Activated CD8-positive, alpha-beta memory T cell treated with anti-CD3 and anti-CD28 coated beads, Interleukin-2, amount 50 U/mL, for 1 hour (primary cell): ENCODE measurements around the gene BICC1.

Experiments
- DNase-seq: peaks from one replicate; pipeline ENCODE4 v3.0.0-alpha.2; 2020; ENCODE audit errors: extremely low read depth

BICC1 gene

DNA sequence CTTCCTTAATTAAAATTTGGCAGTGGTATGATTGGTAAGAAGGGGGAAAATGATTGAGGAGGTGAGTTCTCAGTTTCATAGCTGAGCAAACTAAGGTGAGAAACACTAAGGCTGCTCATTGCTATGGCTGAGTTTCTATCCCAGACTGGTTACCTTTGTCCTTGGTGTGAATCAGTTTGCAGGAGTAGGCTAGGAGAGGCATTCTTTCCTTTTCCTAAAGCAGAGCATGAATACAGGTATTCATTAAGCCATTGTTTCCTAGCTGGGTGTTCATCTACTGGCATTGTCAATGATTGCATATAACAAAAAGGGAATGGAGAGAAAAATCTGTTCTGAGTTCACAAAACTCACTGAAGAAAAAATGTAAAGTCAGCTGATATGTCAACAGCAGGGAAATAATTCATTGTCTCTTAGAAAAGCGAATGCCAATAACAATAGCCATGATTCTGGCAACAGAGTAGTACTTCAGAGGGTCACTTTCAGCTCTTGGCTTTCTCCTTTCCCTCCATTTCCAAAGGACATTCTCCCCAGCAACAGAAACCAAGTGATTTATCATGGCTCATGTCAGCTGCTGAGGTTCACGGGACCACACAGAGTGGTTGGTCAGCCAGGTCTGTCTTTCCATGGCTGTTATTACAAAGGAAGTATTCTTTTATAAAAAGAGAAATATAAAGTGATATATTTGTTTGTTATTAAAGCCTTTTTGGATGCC lies 234.0 kb downstream of the BICC1 start:
- DNase-seq, result no peak

DNA sequence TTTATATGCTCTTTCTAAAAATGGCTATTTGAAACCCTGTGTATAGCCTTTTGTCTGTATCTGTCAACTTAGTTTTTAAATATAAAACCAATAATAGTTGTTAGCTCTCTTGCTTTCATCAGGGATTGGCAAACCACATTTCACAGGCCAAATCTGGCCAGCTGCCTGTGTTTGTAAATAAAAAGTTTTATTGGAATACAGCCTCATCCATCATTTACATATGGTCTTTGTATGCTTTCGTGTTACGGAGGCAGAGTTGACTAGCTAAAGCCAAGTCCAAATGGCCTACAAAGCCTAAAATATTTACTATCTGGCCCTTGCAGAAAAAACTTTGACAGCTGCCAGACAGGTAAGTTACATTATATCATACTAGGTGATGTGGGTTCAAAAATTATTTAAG lies 235.0 kb downstream of the BICC1 start:
- DNase-seq, result no peak

DNA sequence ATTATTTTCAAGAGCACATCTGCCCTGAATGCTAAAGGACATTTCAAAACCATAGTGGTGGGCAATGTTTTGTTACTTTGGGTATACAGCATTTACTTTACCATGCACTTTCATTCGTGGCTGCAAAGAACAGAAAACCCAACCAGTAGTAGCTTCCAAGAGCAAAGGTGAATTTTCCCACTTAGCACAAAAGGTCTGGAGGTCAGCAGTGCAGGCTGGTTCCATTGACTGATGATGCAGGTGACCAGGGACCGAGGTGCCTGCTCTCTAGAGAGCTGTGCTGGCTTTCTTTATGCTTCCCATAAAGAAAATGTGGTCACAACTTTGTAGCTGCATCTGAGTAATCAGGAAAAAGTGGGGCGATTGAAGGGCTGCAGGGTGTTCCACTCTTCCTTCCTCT lies 240.0 kb downstream of the BICC1 start:
- no peak for DNase-seq

DNA sequence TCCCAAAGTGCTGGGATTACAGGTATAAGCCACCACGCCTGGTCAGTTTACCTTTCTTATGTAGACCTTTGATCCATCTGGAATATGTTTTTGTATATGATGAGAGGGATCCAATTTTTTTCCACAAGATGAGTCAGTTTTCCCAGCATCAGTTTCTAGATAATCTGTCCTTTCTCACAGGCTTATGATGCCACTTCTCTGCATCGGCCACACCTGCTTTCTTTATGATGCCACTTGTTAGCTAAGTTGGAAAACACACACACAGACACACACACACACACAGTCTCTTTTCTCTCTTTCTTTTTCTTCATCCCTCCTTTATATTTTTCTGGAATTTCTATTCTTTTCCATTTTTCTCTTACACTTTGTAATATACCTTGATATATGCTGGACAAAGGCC lies 240.8 kb downstream of the BICC1 start:
- DNase-seq, result no peak

DNA sequence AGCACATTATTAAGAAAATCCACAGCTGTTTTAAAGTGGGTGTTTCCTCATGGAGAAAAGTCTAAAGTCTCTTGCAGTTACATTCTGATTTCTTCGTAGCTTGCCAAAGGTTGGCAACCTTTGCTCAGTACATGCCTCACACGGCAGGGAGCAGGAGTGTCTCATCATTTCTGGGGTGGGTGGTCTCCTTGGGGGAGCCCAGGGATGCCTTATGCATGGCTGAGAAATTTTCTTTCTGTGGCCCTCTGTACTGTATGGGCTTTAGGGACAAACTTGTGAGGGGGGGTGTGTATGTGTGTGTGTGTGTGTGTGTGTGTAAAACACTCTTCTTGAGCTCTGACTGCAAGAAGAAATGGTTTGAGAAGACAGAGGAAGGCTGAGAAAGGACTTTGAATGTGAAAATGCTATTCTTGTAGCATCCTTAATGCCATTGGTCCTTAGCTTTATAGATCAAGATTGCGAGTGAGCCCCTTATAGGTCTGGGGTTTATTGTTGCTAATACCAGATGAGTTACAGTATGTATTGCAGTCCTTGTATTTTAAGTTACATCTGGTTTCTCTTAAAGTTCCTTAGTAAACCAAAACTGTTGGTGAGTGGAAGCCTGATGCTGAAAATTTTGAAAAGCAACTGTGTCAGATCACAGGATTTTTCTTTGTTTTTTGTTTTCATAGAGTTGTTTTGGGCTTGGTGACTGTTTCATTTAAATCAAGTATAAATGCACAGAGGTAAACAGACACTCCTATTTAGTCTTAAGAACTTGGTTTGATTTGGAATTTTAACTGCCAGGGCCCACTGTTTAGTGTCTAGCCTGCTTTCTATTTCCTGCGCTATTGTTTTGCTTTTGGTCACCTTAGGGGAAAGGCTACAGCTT lies 242.0 kb downstream of the BICC1 start:
- no peak for DNase-seq

DNA sequence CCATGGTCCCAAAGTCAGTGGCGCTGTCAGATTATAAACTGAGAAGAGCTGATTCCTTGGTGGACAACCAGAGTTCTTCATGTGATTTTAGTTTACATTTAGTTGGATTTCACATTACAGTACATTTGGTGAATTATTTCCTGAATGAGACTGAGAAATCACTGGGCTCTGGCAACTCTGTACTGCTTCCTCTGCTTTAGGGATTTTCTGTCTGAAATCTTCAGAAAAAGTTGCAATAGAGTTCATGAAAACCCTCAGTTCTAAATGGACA lies 242.6 kb downstream of the BICC1 start:
- DNase-seq, result no peak

DNA sequence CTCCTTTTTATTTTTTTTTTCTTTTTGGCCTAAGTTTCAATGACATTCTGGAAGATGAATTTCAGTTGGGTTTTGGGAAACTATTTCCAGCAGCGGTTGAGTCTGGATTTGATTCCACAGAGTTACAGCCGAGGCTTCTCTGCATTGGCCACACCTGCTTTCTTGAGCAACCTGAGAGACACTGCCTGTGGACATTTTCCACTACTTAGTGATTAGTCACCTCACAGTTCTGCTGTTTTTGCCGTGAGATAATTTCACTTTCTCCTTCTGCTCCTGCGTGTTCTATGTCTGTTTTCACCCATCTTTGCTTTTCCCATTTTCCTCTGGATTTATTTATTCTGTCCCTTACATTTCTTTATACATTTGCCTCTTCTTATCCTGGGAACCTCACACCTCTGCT lies 243.0 kb downstream of the BICC1 start:
- DNase-seq, result no peak

DNA sequence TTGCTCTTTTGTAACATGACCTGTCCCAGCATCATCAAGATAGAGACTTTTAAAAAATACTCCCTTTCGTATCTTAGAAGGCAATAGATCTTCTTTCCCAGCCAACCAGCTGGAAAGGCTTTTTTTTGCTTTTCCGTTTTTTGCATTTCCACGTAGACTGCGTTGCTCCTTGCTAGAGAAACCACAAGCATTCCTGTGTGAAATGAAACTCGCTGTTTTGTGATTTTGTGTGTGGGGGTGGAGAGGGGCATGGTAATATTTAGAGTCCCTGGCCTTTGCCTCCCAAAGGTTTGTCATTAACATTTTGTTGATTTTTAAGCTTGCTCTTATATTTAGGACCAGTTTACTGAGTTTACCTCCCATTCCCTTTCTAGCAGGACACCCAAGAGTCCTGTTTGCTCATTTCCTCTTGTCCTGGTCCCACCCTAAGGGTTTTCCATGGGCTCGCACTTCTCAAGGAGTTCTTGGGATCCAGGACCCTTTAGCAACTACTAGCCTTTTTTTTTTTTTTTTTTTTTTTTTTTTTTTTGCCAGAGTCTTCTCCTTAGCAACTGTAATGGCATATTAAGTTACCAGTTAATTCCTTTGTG lies 243.6 kb downstream of the BICC1 start:
- DNase-seq, result no peak

DNA sequence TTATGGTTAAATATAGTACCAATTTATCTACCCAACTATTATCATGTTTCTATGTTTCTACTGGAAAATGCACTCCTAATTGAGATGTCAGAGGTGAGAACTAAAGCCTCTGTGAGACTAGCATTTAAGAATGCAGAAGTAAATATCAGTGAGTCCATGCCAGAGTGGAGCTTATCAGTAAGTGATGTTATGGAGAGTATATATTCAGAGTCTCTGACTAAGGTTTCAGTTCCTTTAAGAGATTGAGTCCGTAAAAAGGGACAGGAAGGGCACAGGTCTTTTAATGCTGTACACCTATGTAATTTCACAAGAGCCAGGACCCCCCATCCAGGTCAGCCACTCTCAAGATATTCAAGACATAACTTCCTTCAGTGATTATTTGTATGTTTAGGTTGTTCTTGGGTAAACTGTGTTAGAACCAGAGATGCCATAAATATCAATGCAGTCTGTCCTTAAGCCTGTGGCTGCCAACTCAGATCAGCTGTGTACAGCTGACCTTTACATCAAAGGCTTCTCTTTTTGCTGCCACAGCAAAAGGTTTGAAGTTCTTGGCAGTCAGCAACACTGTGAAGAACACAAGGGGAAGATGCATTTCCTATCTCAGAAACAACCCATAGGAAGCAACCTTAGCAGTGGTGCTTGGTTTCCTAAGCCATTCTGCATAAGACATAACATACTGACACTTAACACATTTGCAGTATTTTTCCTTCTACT lies 244.8 kb downstream of the BICC1 start:
- DNase-seq, result no peak

DNA sequence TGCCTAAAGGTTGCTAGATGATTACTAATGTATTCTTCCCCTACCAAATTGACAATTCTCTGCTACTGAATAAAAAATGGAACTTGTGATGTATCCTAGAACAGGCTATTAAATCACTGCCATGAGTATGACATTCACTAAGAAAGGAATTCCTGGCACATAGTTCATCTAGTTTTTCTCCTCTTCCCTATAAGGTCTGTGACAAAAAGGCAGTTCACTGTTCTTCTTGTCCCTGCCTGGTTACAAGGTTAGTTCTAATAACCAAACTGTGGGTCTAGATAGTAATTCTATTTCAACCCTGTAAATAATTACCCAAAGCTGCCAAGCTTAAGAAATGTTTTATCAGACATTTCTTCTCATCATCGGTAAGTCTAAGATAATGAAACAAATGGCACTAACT lies 245.6 kb downstream of the BICC1 start:
- DNase-seq, result no peak

DNA sequence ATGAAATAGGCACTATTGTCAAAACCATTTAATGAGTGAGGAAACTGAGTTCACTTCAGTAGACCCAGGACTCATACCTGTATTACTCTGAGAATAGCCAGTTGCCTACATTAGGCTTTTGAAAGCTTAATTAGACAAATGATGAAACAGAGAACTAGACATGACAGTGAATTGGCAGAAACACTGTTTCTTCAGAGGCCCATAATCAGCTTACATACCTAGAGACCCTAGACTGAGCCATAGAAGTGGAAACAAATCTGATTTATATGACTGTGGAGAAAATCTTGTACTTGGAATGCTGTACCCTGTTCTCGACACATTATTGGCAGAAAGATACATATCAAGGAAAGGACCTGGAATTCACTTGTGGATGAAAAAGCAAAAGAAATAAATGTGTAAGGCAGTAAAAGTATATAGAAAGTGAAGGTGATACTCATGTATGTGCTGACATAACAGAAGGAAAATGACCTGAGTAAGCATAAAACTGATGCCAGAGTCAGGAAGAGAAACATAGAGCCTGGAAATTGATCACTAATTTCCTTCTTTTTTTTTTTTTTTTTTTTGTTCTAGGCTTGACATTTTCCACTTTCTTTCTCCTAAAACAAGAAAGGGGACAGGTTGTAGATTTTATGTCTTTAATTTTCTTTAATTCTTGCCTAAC lies 251.5 kb downstream of the BICC1 start:
- DNase-seq, result no peak

DNA sequence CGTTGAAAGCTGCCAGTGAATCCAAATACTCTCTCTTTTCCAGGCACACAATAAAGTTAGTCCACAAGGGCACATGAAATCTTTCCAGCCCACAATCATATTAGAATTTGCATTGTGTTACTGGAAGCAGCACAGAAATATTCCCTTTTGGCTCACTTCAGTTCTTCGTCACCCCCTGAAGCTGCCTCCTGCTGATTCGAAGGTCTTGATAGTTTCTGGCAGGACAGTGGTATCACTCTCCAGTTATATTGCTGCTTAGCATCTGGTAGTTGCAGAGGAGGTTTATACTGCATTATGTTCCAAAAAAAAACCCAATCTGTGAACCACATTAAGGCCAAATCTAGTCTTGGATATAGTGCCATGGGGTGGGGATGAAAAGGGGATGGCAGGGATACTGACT lies 253.2 kb downstream of the BICC1 start:
- DNase-seq, result no peak

DNA sequence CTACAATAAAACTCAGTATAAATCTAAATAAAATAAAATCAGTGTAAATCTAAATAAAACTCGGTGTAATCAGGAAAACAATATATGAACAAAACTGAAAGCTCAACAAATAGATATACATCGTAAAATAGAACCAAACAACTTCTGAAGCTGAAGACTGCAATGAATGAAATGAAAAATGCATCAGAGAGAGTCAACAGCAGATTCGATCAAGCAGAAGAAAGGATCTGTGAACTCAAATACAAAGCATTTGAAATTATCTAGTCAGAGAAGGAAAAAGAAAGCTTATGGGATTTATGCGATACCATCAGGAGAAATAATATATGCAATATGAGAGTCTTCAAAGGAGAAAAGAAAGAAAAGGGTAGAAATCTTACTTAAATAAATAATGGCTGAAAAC lies 255.0 kb downstream of the BICC1 start:
- no peak for DNase-seq

DNA sequence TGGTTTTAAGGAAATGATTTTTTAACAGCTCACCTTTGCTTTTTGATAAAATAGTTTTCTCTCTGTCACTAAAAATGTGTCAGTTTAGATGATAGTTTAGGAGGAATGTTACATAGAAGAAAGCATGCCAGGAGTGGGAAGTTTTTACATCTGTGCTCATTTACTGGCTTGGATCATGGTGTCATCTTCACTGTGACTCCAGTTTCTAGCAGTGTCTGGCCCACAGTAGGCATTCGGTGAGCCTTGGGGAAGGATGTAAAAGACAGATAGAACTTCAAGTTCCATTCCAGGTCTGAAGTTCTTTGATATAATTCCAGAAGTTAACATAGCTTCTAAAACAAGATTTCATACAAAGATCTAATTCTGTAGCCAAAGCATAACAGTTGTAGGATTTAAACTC lies 259.2 kb downstream of the BICC1 start:
- DNase-seq, result no peak

DNA sequence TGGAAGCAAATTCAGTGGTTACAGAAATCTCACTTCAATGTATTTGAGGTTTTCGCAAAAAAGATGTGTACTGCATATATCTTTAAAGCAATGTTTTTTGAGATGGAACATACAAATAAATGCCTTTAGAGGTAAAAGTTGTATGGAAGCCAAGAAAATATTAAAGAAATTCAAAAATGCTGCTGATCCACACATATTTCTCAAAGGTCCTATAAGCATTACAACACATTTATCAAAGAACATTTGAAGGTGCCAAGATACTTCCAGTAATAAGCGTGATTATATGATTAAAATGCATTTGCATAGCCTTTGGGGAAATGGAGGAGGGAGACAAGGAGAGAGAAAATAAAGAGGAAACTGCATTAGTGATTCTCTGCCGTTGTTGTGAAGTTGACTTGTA lies 260.1 kb downstream of the BICC1 start:
- no peak for DNase-seq

DNA sequence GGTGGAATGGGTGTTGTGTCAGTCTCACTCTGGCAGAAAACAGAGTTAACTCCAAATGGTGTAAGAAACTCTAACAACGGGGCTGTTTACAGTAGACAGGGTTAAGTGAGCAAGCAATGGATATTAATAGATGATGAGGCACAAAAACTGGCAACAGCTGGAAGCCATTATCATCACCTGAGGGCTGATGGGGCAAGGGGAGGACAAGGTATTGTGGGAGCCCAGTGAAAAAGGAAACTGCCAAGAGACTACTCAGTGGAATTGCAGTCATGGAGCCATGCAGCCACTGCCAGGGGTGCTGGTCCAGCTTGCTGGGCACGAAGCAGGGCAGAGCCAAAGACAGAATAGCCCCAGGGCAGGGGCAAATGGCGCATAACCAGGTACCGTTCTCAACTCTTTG lies 260.7 kb downstream of the BICC1 start:
- DNase-seq, result no peak

DNA sequence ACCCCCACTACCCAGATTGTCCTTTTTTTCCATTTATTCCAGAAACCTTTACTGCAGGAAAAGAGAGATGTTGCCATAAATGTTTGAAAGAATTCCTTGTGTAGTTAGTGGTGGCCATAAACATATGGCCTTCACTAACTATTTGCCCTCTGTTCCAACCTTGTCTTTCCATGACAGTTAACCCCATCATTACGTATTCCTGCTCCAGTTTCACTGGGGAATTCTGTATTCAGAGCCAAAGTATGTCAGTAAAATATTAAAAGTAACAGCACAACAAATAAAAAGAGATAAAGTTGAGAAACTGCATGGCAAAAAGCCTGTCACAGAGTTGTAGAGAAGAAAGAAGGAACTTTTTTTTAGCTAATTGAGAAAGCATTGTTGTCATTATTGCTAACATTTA lies 261.3 kb downstream of the BICC1 start:
- DNase-seq, result no peak

DNA sequence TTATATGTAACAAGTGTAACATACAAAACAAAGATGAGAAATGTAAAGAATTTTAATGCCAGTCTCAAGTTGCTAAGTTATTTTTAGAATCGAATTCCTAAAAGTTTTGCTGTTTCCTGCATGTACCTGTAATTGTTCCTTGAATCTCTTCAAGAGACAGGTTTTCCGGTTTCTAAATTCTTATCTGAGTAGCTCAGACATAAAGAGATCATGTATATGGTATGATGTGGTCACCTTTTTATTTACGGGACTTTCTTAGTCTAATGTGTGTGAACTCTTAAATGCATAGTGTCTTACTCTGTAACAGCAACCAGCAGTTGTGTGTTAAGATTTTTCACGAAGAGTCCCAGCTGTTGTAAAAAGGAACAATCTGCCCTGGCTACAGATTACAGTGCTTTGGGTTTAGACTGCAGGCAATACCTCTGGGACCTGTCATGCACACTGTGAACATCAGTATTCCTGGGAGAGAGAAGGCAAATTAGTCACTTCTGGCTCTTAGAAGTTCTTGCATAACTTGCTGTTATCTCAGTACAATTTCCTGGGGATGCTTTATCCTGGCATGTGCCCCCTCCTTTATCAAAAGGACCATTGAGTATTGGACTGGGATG lies 263.4 kb downstream of the BICC1 start:
- no peak for DNase-seq

DNA sequence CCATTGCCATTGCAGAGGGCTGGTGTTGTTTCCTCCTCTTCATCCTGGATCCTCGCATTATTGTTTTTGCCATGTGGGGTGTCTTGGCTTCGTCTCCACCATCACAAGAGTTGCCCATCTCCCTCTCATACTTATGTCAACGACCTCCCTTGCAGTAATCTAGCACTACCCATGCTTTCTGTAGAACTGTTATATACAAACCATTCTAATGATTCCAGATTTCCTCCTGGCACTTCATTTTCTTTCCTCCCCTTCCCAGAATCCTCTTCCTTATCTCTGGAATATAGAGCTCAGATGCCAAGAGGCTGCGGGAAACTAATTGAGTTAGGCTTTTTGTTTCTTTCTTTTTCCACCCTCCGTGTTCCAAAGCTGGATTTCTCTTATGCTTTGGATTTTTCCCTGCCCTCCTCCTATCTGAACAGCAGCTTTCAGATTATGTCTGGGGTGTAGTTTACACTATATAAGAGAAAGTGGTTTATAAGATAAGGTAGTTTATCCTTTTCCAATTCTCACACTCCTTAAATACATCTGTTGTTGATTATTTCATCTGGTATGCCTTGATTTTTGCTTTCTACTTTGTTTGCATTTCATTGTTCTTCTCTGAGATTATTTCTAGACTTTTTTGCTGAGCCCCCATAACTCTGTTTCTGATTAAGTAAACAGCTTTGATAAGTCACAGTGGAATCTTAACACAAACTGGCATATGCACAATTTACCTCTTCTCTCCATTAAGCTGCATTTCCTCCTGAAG lies 264.1 kb downstream of the BICC1 start:
- DNase-seq, result no peak

DNA sequence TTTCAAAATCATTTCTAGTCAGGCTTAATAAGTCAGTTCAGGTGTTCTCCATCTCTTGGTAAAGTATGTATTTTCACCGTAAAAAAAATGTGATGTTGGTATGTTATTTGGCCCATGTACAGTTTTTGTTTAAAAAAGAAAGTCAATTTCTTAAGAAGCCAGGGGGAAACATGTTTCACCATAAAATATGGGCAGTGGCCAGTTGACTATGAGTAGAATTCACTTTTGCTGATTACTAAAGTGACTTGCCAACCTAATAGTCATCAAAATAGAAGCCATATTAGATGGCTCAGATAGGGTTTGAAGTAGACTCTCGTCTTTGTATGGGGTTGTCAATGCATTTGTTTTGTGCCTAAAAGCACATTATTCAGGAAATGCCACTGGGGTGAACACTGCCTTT lies 266.3 kb downstream of the BICC1 start:
- no peak for DNase-seq

DNA sequence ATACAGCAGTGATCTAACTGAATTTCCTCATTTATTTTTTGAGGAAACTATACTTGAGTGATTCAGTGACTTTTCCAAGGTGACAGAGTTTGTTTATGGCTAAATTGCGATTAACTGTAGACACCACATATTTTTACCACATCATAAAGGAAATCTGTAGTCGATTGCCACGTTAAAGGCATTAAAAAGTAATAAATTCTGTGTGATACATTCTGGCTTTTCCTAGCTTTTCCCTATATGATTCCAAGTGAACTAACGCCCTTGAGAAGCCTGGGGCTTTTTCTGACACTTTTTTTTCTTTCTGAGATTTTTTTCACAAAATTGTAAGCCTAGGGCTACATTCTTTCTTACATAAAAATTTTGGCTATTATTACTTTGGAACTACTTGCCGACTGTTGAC lies 266.9 kb downstream of the BICC1 start:
- no peak for DNase-seq
